ENCODE results near the gene SOX1. TPM values are rescaled to one million over a fixed set of nuclear protein-coding genes. Genes with fewer than 3 reads are reported as not detected.

Gene SOX1
- total and polyA plus RNA-seq, 2 of the 13 experiments (the other 11 are each of a cell fraction or from before 2014, with no cell fraction given), result not detected

DNA sequence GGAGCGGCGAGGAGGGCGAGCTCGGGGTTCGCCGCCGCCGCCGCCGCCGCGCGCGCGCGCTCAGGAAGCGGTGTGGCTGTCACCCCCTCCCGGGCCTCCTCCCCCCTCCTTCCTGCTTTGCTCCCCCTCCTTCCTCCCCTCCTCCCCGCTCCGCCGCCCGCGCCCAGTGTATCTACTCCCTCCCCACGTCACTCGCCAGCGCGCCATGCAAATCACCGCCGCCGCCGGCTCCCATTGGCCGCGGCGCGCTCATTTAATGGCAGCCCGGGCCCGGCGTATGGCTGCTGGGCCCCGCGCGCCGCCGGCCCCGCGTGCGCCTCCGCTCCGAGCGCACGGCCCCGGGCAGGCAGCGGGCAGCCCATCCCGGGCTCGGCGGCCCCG lies 335 bp upstream of the SOX1 start (continued):
- TF ChIP-seq, protein P1, sequence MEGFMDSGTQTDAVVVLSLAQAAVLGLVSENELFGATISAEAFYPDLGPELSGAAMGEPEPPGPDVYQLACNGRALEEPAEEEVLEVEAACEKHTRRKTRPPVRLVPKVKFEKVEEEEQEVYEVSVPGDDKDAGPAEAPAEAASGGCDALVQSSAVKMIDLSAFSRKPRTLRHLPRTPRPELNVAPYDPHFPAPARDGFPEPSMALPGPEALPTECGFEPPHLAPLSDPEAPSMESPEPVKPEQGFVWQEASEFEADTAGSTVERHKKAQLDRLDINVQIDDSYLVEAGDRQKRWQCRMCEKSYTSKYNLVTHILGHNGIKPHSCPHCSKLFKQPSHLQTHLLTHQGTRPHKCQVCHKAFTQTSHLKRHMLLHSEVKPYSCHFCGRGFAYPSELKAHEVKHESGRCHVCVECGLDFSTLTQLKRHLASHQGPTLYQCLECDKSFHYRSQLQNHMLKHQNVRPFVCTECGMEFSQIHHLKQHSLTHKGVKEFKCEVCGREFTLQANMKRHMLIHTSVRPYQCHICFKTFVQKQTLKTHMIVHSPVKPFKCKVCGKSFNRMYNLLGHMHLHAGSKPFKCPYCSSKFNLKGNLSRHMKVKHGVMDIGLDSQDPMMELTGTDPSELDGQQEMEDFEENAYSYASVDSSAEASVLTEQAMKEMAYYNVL (CRISPR knock-in tag; IDR thresholded peaks at IDR 0.05; ENCODE audit: borderline replicate concordance), result no peak
- TF ChIP-seq, protein P2, sequence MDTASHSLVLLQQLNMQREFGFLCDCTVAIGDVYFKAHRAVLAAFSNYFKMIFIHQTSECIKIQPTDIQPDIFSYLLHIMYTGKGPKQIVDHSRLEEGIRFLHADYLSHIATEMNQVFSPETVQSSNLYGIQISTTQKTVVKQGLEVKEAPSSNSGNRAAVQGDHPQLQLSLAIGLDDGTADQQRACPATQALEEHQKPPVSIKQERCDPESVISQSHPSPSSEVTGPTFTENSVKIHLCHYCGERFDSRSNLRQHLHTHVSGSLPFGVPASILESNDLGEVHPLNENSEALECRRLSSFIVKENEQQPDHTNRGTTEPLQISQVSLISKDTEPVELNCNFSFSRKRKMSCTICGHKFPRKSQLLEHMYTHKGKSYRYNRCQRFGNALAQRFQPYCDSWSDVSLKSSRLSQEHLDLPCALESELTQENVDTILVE (CRISPR knock-in tag; IDR thresholded peaks at IDR 0.05), result no peak
- TF ChIP-seq BORCS8-MEF2B (CRISPR knock-in tag; IDR thresholded peaks at IDR 0.05), result no peak
- TF ChIP-seq ZNF766 (CRISPR knock-in tag; IDR thresholded peaks at IDR 0.05; ENCODE audit: borderline replicate concordance), result no peak
- no peak for TF ChIP-seq ZSCAN30 (CRISPR knock-in tag; IDR thresholded peaks at IDR 0.05)
- TF ChIP-seq, protein P3, sequence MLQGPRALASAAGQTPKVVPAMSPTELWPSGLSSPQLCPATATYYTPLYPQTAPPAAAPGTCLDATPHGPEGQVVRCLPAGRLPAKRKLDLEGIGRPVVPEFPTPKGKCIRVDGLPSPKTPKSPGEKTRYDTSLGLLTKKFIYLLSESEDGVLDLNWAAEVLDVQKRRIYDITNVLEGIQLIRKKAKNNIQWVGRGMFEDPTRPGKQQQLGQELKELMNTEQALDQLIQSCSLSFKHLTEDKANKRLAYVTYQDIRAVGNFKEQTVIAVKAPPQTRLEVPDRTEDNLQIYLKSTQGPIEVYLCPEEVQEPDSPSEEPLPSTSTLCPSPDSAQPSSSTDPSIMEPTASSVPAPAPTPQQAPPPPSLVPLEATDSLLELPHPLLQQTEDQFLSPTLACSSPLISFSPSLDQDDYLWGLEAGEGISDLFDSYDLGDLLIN (CRISPR knock-in tag; IDR thresholded peaks at IDR 0.05; ENCODE audit: borderline replicate concordance), result no peak
- TF ChIP-seq TAF1 (CRISPR knock-in tag; IDR thresholded peaks at IDR 0.05), result no peak
- TF ChIP-seq, protein P4, sequence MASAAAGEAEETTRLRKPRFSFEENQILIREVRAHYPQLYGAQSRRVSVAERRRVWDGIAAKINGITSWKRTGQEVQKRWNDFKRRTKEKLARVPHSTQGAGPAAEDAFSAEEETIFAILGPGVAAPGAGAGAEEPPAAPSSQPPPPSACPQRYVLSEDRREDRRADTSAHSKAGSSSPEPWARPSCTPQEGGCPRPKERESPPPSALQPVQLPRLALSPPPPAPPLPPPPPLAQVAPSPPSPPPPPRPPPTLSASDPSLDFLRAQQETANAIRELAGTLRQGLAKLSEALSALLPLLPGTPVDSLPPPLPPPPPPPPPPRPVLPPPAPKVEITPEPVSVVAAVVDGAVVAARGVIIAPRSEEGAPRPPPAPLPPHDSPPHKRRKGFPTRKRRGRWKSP (CRISPR knock-in tag; IDR thresholded peaks at IDR 0.05), result no peak
- TF ChIP-seq, protein P5, sequence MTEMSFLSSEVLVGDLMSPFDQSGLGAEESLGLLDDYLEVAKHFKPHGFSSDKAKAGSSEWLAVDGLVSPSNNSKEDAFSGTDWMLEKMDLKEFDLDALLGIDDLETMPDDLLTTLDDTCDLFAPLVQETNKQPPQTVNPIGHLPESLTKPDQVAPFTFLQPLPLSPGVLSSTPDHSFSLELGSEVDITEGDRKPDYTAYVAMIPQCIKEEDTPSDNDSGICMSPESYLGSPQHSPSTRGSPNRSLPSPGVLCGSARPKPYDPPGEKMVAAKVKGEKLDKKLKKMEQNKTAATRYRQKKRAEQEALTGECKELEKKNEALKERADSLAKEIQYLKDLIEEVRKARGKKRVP (CRISPR knock-in tag; IDR thresholded peaks at IDR 0.05), result no peak
- no peak for TF ChIP-seq NR2F1 (CRISPR knock-in tag; IDR thresholded peaks at IDR 0.05)
- TF ChIP-seq DMAP1 (CRISPR knock-in tag; IDR thresholded peaks at IDR 0.05), result no peak
- TF ChIP-seq SP1 (IDR thresholded peaks at IDR 0.05), result no peak
- no peak for TF ChIP-seq SP1 (CRISPR knock-in tag; IDR thresholded peaks at IDR 0.05)
